GM21367 (cell line): ENCODE data around the gene TRAPPC1.

ENCODE experiments used
- ATAC-seq: cut with Tn5 transposase; IDR thresholded peaks from one replicate; pipeline ENCODE4 v1.9.1; 2021; ENCODE audit not compliant: unreplicated experiment

The TRAPPC1 gene

DNA sequence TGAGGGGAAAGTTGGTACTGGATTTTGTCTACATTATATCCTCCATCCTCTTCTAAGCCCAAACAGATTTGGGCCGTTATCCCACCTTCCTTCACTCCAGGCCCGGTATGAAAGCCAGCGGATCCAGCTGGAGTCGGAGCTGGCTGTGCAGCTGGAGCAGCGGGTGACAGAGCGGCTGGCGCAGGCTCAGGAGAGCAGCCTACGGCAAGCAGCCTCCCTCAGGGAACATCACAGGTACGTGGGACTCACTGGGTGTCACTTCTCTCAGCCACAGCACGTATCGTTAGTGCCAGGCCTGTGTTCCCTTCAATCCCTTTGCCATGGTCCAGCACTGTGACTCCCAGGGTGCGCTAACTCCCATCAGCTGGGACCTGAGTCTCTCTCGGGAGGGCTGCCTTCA is 11.5 kb upstream of the TRAPPC1 start:
- no peak for ATAC-seq

DNA sequence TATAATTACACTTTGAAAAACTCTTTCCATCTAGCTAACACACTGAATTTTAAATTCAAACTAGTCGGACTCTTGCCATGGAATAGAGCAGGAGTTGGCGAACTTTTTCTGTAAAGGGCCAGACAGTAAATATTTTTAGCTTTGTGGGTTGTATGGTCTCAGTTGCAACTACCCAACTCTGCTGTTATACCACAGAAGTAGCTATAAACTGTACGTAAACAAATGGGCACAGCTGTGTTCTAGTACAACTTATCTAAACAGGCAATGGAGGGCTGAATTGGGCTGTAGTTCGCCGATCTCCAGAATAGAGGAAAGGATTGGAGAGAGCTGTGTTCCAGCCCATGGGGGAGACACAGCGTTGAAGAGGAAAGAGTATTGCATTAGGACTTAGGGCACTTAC is 9.0 kb upstream of the TRAPPC1 start:
- no peak for ATAC-seq

DNA sequence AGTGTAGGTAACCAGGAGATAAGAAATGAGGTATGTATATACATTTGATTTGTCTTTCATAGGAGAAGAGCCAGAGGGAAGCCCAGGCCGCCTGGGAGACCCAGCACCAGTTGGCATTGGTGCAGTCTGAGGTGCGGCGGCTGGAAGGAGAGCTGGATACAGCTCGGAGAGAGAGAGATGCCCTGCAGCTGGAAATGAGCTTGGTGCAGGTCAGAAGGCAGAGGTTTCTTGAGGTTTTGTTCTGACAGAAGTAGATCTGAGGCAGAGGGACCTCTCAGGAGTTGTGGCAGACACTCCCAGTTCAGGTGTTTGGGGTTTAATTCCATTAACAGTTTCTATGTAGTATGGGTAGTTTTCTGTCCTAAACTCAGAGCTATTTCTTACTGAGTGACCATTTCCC is 8.3 kb upstream of the TRAPPC1 start:
- ATAC-seq, result no peak

DNA sequence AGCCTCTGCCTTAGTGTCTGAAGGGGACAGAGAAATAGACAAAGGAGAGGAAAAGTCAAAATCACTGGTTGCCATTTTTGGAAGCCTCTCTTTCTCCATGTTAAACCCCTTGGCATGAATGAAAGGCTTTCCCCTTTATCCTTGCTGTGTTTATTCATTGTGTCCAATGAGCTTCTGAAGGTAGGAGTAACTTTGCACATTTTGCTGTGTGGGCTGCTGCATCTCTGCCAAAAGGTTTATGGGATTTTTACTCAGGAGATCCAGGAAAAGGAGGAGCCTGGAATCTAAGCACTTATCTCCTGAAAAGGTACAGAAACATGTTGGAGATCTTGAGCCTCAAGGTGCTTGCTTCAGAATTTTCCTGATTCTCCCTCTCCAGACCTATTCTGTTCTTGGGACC is 4.1 kb upstream of the TRAPPC1 start:
- no peak for ATAC-seq

DNA sequence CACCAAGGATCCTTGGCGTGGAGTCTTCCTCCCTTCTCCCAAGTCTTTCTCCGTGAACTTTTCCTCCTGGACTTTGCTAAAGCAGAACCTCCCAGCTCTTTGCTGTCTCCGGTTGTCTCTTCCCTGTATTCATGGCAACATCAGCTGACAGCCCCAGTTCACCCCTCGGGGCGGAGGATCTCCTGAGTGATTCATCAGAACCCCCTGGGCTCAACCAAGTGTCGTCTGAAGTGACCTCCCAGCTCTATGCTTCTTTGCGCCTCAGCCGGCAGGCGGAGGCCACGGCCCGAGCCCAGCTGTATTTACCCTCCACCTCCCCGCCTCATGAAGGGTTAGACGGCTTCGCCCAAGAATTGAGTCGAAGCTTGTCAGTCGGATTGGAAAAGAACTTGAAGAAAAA is 1.2 kb upstream of the TRAPPC1 start:
- ATAC-seq, result no peak

DNA sequence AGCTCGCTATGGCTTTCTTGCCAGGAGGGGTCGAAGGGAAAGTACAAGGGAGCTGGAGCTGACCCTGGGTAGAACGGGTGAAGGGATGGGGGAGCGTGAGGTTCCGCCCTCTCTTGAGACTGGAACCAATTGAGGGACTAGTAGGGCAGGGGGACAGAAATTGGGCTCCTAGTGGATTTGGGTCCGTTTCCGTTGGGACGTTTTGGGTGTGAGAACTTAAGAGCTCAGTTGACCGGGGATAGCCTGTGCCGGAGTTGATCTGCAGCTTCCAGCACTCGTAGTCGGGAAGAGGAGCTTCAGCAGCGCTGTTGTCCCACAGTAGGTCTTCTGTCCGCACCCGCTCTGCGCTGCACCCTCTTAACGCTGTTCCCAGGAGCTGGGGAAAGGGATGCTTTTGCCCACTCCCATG is 741 bp upstream of the TRAPPC1 start:
- ATAC-seq, result no peak

DNA sequence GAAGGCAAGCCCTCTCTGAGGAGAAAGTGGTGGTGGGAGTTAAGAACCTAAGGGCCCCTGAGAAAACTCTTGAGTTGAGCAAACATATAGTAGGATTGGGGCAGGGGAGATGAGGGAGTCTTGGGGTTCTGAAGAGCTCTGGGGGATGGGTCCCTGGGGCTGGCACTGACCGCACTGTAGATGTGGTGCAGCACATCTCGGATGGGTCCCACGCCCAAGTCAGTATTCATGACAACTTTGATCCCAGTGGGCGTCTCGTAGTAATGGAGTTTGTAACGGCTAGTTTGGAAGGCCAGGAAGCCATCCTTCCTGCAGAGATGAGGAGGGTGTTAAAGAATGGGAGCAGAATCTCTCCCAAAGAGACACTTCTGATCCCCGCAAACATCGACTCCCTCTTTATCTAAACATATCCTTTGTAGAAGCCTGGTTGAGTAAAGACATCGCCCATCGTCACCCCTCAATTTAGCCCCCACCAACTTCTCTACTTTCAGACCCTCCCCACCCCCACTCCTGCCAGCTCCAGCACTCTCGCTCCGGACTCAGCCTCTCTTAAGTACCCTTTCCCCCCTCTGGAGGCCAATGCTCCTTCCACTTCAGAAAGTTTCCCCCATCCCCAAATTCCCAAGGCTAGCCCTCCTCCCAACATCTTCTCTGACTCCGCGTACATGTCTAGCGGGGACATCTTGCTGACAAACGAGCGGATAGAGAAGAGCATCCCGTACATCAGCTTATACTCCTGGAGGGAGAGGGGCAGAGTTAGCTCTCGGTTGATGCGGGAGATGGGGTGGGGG is 710 bp downstream of the TRAPPC1 start:
- no peak for ATAC-seq

DNA sequence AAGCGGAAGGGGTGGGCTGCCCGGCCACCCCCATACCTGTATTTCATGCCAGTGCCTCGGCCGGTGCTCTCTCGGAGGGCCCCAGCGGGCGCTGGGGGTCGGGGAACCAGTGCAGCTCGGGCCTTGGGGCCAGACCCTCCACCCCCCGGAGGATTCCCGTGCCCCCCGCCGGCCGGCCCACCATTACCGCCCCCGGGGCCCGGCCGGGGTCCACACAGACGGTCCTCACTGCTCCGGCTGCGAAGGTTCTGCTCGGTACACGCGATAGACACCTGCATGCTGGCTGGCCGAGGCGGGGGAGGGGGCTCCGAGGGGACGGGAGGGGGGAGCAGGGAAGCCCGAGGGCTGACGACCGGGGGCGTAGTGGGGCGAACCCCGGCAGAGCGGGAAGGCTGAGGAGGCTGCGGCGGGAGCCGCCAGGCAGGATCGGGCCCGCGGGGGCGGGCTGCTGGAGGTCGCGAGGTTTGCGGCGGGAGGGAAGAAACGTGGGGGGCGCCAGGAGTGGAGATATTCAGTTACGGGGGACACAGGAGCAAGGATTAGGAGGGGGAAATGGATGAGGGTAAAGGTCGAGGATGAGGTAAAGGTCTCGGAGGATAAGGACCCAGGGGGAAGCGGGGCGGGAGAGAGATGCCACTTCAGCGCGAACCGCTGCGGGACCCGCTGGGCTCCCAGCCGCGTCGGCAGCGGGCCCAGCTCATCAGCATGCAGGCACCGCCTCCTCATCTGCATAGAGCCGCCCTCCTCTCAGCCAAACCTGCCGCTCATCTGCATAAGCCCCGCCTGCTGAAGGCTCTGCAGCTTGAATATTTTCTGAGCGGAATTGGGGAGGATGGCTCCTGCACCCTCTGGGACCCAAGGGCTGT is 2.4 kb downstream of the TRAPPC1 start, which contains the start of gene KCNAB3:
Gene KCNAB3, minus strand, starts transcription at position 699 of the 866 bp plus-strand sequence. Its CDS starts 421 bp downstream, at position 278.
- no peak for ATAC-seq

DNA sequence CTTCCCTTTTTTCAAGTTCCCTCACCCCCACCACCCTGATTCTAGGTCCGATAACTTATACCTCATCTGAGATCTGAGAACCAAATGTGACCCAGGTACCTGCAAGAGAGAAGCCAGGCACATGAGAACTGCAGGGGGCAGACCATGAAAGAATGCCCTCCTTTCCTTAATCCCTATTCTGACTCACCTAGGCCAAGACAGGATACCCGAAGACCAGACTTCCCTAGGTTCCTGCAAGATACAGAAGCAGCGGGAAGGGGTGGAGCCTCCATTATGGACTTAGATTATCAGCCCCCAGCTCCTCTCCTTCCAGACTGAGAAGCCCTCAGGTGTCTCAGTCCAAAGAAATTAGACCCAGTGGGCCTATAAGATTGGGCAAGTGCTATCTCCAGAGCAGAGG is 4.2 kb downstream of the TRAPPC1 start:
- no peak for ATAC-seq

DNA sequence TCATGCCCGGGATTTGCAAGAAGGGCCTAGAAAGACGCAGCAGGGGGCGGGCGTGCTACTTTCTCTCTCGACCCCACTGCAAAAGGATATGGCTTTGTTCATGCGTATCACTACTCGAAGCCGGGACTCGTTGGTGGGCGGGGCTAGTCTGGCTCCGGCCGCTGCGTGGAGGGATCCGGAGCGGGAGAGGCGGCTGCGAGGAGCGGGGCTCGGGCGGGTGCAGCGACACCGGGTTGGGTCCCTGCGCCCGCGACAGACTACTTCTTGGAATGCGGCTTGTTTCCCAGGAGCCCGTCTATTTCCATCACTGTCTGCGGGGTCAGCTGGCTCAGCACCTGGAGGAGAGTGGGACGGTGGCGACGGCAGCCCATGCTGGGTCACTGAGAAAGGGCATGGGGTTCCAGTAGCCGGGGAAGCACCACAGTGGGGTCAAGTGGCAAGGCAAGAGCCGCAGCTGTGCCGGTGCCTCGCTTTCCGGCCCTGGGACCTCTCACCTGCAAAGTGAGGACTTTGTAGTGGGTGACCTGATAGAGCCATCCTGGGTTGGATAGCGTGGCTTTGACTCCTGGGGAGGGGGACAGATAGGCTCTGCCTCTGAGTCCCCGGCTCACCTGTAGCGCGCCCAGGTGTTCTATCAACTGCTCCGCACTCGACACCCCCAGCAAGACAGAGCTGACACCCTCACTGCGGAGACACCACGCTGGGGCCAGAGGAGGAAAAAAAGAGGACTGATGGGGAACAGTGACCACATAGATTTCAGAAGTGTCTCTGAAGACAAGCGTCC is 8.7 kb downstream of the TRAPPC1 start:
- no peak for ATAC-seq

DNA sequence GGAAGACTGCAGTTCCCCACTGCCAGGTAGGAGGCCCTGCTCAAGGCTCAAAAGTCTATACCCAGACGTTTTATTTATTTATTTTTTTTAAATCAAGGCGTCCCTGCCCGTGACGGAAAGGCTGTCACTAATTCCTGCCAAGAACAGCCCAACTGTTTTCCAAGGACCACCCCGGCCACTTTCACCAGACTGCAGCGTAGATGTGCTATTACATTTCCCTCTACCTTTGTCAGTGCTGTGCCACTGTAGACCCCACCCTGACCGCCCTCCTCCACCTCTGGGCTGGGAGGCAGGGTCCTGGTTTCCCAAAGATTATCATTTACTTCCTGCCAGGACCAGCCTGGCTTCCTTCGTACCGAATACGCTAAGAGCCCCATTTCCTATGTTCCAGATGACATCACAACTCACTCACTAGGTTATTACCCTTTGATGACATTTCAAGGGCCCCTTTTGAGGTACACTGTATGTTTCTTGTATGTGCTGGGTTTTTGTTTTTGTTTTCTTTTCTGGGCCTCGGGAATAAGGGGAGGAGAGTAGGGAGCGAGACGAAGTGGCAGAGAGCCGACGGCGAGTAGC is 9.4 kb downstream of the TRAPPC1 start:
- no peak for ATAC-seq

DNA sequence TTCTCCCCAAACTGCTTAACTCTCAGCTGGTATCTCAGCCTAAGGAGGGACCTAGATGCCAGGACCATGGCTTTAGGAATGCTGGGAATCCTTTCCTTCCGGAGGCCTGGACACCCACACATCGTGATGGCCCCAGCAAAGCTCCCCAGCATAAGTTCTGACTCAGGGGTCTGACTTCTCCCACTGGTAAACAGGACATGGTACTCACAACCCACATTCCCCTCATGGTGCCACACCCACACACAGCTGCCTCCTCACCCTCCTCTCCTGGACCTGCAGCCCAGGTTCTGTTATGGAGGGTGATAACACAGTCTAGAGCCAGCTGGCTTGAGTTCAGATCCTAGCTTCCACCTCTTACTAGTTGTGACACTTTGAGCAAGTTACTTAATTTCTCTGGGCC is 14.9 kb downstream of the TRAPPC1 start:
- ATAC-seq, result no peak

DNA sequence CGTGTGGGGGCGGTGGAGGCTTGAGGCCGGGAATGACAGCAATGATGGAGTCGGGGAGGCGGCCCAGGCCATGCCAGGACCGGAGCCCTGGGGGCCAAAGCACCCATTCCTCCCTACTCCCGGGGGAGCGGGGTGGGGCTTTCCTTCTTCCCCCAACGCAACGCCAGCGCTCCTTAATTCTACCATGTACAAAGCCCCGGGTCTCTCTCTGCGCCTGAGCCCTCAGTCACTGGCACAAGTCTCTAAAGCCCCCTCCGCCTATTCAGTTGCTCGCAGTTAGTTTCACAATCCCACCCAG is 15.4 kb downstream of the TRAPPC1 start:
- peak; percentile 5 for ATAC-seq

DNA sequence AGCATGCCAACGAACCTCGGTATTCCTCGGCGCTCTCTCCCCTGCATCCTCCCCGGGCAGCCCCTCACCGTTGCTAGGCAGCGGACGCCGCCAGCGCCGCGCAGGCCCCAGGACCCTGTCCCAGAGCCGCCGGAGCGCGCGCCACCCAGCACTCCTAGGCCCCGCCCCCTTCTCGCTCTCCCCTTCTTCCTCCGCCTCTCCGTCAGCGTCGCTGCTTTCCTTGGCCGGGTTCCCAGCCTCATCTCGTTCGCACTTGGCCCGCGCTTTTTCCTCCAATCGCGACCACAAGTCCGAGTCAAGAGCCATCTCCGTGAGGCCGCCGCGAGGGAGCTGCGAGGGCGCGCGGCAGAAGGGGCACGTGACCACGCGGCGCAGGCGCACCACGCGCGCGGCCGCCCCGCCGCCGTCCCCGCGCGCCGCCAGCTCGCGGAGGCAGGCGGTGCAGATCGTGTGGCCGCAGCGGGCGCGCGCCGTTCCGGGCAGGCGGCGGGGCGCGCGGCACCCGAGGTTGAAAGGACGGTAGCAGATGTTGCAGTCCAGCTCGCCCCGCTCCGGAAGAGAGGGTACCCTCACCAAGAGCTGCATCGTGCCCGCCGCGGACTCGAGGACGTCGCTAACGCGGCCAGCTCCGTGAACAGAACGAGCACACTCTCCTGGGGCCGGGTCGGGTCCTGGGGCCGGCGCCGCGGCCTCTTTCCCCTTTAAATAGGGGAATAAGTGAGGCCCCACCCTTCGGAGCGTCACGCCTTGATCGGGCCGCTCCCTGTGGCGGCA is 15.9 kb downstream of the TRAPPC1 start, which contains the start of gene RNF227:
Gene RNF227, minus strand, starts transcription at position 679 of the 774 bp plus-strand sequence. Its CDS starts 94 bp downstream, at position 585.
- peak; percentile 58 for ATAC-seq

DNA sequence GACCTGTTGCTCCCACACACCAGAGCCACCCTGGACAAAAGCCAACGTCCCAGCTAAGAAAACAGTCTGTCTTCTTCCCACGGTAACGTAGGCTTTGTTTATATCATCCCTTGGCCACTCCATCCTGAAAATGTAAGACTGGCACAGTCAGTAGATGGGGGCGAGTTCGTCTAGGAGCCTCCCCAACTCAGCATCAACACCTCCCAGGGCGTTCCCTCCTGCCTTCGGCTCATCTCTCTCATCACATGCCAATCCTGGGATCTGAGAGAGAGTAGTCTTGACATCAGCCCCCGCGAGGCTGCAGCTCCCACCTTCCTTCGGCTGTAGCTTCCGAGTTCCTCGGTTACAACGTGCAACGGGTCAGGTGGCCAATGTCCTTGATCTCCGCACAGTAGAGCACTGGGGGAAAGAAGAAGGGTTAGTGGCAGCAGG is 16.6 kb downstream of the TRAPPC1 start:
- peak; percentile 5 for ATAC-seq

DNA sequence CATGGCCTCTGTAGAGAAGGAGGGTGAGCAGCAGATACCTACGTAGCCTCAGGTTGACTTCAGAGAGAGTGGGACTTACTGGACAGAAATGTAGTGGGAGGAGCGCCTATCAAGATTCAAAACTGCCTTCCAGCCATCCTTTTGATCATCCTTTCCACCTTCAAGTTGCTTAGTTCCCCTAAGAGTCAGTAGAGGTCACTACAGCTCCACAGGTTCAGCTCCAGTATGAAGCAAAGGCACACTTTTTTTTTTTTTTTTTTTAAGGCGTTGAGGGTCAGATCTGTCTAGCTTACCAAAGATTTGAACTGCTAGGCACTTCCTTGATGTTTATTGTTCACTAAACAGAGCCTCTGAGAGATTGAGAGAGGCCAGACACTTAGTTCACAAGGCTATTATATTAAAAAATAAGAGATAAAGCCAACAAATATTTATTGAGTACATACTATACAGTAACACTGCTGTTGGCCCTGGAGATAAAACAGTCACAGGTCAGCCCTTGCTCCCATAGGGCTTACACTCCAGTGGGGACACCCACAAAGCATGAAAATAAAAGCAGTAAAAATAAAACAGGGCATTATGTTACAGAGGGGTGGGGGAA is 18.7 kb downstream of the TRAPPC1 start:
- no peak for ATAC-seq

DNA sequence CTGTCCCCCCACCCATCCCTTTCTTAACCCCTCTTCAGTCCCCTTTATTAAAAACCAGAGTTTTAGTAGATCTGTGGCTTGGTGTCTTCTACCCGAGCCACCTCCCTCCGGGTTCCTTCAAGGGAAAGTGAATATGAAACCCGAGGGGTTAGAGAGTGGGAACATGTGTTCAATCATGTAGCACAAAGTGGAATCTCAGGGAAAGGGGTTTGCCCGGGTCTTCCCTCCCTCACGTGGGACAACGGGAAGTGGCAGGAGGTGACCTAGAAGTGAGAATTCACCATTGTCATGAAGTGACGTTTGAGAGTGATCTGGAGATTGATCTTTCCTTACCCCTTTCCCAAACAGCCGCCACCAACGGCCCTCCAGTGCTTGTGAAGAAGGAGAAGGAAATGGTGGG is 20.6 kb downstream of the TRAPPC1 start:
- ATAC-seq, result no peak

DNA sequence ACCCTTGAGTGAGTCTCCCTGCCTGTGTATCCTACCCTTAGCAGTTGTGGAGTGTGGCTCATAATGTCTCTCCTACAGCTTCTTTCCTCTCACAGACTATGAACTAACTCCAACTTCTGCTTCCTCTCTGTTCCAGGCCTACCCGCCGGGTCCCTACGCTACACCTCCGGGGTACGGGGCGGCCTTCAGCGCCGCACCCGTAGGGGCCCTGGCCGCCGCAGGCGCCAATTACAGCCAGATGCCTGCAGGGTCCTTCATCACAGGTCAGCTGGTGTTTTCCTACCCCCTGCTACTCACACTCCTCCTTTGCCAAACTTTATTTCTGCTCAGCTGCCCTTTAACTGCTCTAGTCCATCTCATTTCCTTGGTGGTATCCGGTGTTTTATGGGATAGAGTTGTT is 21.0 kb downstream of the TRAPPC1 start:
- no peak for ATAC-seq

DNA sequence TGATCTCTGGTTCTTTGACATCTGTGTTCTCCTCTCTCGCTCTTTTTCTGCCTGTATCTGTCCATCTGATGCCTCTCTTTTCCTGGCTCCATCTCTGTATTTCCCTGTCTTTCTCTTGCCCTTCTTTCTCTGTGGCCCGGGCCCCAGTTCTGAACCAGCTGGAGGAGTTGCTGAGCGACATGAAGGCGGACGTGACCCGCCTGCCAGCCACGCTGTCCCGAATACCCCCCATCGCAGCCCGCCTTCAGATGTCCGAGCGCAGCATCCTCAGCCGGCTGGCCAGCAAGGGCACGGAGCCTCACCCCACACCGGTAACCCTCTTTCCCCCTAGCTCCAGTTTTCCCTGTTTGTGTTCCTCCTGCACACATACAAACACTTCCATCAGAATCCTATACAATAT is 21.5 kb downstream of the TRAPPC1 start:
- ATAC-seq, result no peak

DNA sequence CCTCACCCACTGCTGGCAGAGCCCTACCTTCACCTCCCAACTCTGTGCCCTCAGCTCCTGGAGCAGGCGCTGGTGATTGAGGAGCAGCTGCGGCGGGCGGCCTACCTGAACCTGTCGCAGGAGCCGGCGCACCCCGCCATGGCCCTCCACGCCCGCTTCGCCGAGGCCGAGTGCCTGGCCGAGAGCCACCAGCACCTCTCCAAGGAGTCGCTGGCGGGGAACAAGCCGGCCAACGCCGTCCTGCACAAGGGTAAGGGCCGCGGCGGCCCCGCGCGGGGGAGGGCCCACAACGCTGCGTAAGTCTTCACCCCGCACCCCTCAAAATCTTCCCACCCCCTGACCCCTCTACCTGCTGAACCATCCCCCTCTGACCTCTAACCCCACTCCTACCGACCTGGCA is 22.7 kb downstream of the TRAPPC1 start:
- no peak for ATAC-seq
